Measurements from ENCODE around the gene PRR22. TPM values are rescaled to one million over a fixed set of nuclear protein-coding genes. Genes with fewer than 3 reads are reported as not detected.

Gene PRR22
- total RNA-seq: 1 to 10 TPM; 2.0 to 5.1 (median 3.6) TPM

- Histone ChIP-seq H3K27ac (no peak within 1 kb of the TSS), H3K36me3 (peaks cover 59% of the 10 kb centered on the region), H3K4me1 (peaks cover 7% of the 10 kb centered on the region), H3K9me3 (no peaks in the 10 kb centered on the region), H3K4me3 (no peak within 1 kb of the TSS), H3K27me3 (no peaks in the 10 kb centered on the region)
- WGBS: 83% methylated on average over 12 of the region's 15 CpGs
- no peak for DNase-seq (ENCODE audit: low spot score in 2 of 2)
- TF ChIP-seq CTCF (IDR thresholded peaks at IDR 0.05) (no peak), POLR2AphosphoS5 (IDR thresholded peaks at IDR 0.05) (no peak), EP300 (IDR thresholded peaks at IDR 0.05) (no peak), POLR2A (IDR thresholded peaks at IDR 0.05) (no peak)
Observed at GRCh38 chr19:5784581-5785147, at the start of gene PRR22. Gene PRR22 (minus strand): TSS chr19:5784746. CDS start chr19:5784660, 86 bp downstream.

- no peak for DNase-seq (ENCODE audit: low spot score in 2 of 2)
- H3K36me3 ChIP-seq: no peaks in the 10 kb centered on the region
- peaks cover 5% of the 10 kb centered on the region for H3K27me3 ChIP-seq
- TF ChIP-seq POLR2A (IDR thresholded peaks at IDR 0.05) (no peak), CTCF (IDR thresholded peaks at IDR 0.05) (no peak)
- H3K9me3 ChIP-seq: no peaks in the 10 kb centered on the region
- peaks cover 16% of the 10 kb centered on the region for H3K4me1 ChIP-seq
- no peak overlapping the region for H3K4me3 ChIP-seq
- H3K27ac ChIP-seq: no peak overlapping the region
- 90% methylated on average over 6 of the region's 6 CpGs for WGBS
Observed at GRCh38 chr19:5832527-5833216, 48.1 kb upstream of the PRR22 start.

- Histone ChIP-seq H3K27ac (no peak overlapping the region), H3K4me3 (no peak overlapping the region), H3K27me3 (peaks cover 5% of the 10 kb centered on the region), H3K36me3 (no peaks in the 10 kb centered on the region), H3K4me1 (peaks cover 20% of the 10 kb centered on the region), H3K9me3 (no peaks in the 10 kb centered on the region)
- no peak for DNase-seq (ENCODE audit: low spot score in 2 of 2)
- TF ChIP-seq CTCF (IDR thresholded peaks at IDR 0.05) (no peak), POLR2AphosphoS5 (IDR thresholded peaks at IDR 0.05) (no peak), EP300 (IDR thresholded peaks at IDR 0.05) (no peak), POLR2A (IDR thresholded peaks at IDR 0.05) (no peak)
- WGBS: 95% methylated on average over 17 of the region's 22 CpGs
Observed at GRCh38 chr19:5832061-5832460, 47.5 kb upstream of the PRR22 start.

- no peak overlapping the region for H3K4me3 ChIP-seq
- 60% methylated on average over 2 of the region's 9 CpGs for WGBS
- no peak overlapping the region for H3K27ac ChIP-seq
- H3K4me1 ChIP-seq: peaks cover 29% of the 10 kb centered on the region
- TF ChIP-seq CTCF (IDR thresholded peaks at IDR 0.05): no peak
- no peak for TF ChIP-seq EP300 (IDR thresholded peaks at IDR 0.05)
- no peak for TF ChIP-seq POLR2AphosphoS5 (IDR thresholded peaks at IDR 0.05)
- TF ChIP-seq POLR2A (IDR thresholded peaks at IDR 0.05): no peak
- no peaks in the 10 kb centered on the region for H3K36me3 ChIP-seq
- H3K9me3 ChIP-seq: no peaks in the 10 kb centered on the region
- DNase-seq (ENCODE audit: low spot score in 2 of 2): no peak
- peaks cover 5% of the 10 kb centered on the region for H3K27me3 ChIP-seq
Observed at GRCh38 chr19:5831159-5831558, 46.6 kb upstream of the PRR22 start.

GRCh38 chr19:5829567-5830310, 45.2 kb upstream of the PRR22 start:
- Histone ChIP-seq H3K4me1 (peaks cover 35% of the 10 kb centered on the region), H3K4me3 (peak overlapping the region; percentile 54), H3K27me3 (peaks cover 5% of the 10 kb centered on the region), H3K27ac (no peak overlapping the region), H3K9me3 (no peaks in the 10 kb centered on the region), H3K36me3 (no peaks in the 10 kb centered on the region)
- 54% methylated on average over 16 of the region's 34 CpGs for WGBS
- TF ChIP-seq POLR2A (IDR thresholded peaks at IDR 0.05) (no peak), EP300 (IDR thresholded peaks at IDR 0.05) (no peak), CTCF (IDR thresholded peaks at IDR 0.05) (no peak), POLR2AphosphoS5 (IDR thresholded peaks at IDR 0.05) (no peak)
- no peak for DNase-seq (ENCODE audit: low spot score in 2 of 2)

Data from suprapubic skin (tissue), 4 donors.